ENCODE measurements around the gene SLC22A16.

DNA sequence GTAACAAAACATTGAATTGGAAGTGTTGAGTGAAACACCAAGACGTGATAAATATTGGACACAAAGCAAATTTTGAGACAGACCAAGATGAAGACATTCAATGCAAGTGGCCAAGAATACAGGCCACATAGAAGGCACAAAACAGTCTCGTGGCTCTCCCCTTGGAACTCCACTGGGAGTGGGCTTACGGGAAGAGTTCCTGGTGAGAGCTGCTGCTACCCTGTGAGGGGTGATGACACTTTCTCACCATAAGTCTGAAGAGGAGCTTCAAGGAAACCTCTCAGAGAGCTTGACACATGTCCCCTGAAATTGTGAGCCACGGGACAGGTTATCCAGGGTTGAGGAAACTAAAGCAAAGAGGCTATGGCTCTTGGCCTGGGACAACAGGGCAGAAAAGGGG, 48.6 kb upstream of the SLC22A16 start:
- TF ChIP-seq TCF7L2 (IDR thresholded peaks at IDR 0.05; ENCODE audit: borderline replicate concordance, extremely low read depth, insufficient read depth, insufficient read length) (no peak), POLR2A (IDR thresholded peaks at IDR 0.05; ENCODE audit: borderline replicate concordance, extremely low read depth, insufficient read depth, insufficient read length) (no peak), POLR2AphosphoS5 (IDR thresholded peaks at IDR 0.05; ENCODE audit: low read depth, low read length) (no peak), EGR1 (IDR thresholded peaks at IDR 0.05; ENCODE audit: low read depth) (no peak), YY1 (IDR thresholded peaks at IDR 0.05; ENCODE audit: extremely low read depth, insufficient replicate concordance, low read depth, low read length) (no peak), CBX3 (IDR thresholded peaks at IDR 0.05; ENCODE audit: low read depth) (no peak)
- TF ChIP-seq, protein P1, sequence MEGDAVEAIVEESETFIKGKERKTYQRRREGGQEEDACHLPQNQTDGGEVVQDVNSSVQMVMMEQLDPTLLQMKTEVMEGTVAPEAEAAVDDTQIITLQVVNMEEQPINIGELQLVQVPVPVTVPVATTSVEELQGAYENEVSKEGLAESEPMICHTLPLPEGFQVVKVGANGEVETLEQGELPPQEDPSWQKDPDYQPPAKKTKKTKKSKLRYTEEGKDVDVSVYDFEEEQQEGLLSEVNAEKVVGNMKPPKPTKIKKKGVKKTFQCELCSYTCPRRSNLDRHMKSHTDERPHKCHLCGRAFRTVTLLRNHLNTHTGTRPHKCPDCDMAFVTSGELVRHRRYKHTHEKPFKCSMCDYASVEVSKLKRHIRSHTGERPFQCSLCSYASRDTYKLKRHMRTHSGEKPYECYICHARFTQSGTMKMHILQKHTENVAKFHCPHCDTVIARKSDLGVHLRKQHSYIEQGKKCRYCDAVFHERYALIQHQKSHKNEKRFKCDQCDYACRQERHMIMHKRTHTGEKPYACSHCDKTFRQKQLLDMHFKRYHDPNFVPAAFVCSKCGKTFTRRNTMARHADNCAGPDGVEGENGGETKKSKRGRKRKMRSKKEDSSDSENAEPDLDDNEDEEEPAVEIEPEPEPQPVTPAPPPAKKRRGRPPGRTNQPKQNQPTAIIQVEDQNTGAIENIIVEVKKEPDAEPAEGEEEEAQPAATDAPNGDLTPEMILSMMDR (IDR thresholded peaks at IDR 0.05 in 2 of 3, conservative IDR thresholded peaks at IDR 0.05 in 1 of 3; ENCODE audit: borderline replicate concordance in 1 of 3, insufficient read depth in 1 of 3, low read depth in 2 of 3, low read length in 2 of 3): no peak
- TF ChIP-seq, protein P2, sequence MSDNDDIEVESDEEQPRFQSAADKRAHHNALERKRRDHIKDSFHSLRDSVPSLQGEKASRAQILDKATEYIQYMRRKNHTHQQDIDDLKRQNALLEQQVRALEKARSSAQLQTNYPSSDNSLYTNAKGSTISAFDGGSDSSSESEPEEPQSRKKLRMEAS (IDR thresholded peaks at IDR 0.05): no peak

Data from HCT116 (cell line).